SK-N-SH treated with all-trans-retinoic acid at 6 μM for 48 hours (cell line): ENCODE results near the gene ME3.
A peak's percentile ranks its signal among the peaks of the same experiment; 100 is the strongest.

ENCODE experiments used
- ATAC-seq: fragments of 200-7000 bp; cut with Tn5 transposase; 3 replicates; pipeline ENCODE4 v1.9.1; 2020; ENCODE audit warnings: mild to moderate bottlenecking, moderate library complexity
- ARNTL ChIP-seq: fragments of 450-650 bp; formaldehyde crosslinking; IDR thresholded peaks from 2 replicates; pipeline ENCODE4 v1.5.0; 2020; ENCODE audit warnings: low read depth, mild to moderate bottlenecking, moderate library complexity, borderline replicate concordance
- BACH2 ChIP-seq: fragments of 250-450 bp; sonication (Bioruptor Pico); IDR thresholded peaks from 2 replicates; pipeline ENCODE4 v1.9.0; 2021; ENCODE audit warnings: mild to moderate bottlenecking, borderline replicate concordance
- CREB5 ChIP-seq: fragments of 250-450 bp; sonication (Bioruptor Pico); IDR thresholded peaks from 2 replicates; pipeline ENCODE4 v1.5.1; 2020; ENCODE audit warnings: low read depth, mild to moderate bottlenecking, moderate library complexity
- CSDC2 ChIP-seq: fragments of 250-450 bp; sonication (Bioruptor Pico); IDR thresholded peaks from 2 replicates; pipeline ENCODE4 v1.5.0; 2020; ENCODE audit warnings: mild to moderate bottlenecking, moderate library complexity
- CSRNP3 ChIP-seq: fragments of 250-450 bp; sonication (Bioruptor Pico); IDR thresholded peaks from 2 replicates; pipeline ENCODE4 v1.5.1; 2021; ENCODE audit warnings: mild to moderate bottlenecking, moderate library complexity
- ESRRG ChIP-seq: fragments of 250-450 bp; sonication (Bioruptor Pico); IDR thresholded peaks from 2 replicates; pipeline ENCODE4 v1.6.1; 2021; ENCODE audit warnings: mild to moderate bottlenecking
- GLIS3 ChIP-seq: fragments of 250-450 bp; sonication (Bioruptor Pico); IDR thresholded peaks from 2 replicates; pipeline ENCODE4 v1.5.0; 2020; ENCODE audit warnings: mild to moderate bottlenecking, moderate library complexity
- ISL1 ChIP-seq: fragments of 250-450 bp; sonication (Bioruptor Pico); IDR thresholded peaks from 2 replicates; pipeline ENCODE4 v2.1.2; 2022; ENCODE audit warnings: mild to moderate bottlenecking, moderate library complexity
- OSR1 ChIP-seq: fragments of 250-450 bp; sonication (Bioruptor Pico); IDR thresholded peaks from 2 replicates; pipeline ENCODE4 v1.8.0; 2022; ENCODE audit warnings: moderate library complexity, mild to moderate bottlenecking, inconsistent platforms
- PATZ1 ChIP-seq: fragments of 250-450 bp; sonication (Bioruptor Pico); IDR thresholded peaks from 2 replicates; pipeline ENCODE4 v1.8.0; 2020; ENCODE audit warnings: mild to moderate bottlenecking, moderate library complexity, borderline replicate concordance
- POU6F1 ChIP-seq: fragments of 250-450 bp; sonication (Bioruptor Pico); IDR thresholded peaks from 2 replicates; pipeline ENCODE4 v1.8.0; 2021; ENCODE audit warnings: low read depth, mild to moderate bottlenecking, moderate library complexity, borderline replicate concordance
- PPARA ChIP-seq: fragments of 250-450 bp; sonication (Bioruptor Pico); IDR thresholded peaks from 2 replicates; pipeline ENCODE4 v1.5.0; 2020; ENCODE audit warnings: mild to moderate bottlenecking, borderline replicate concordance
- RARB ChIP-seq: fragments of 250-450 bp; sonication (Bioruptor Pico); IDR thresholded peaks from 2 replicates; pipeline ENCODE4 v1.8.0; 2021; ENCODE audit warnings: mild to moderate bottlenecking, moderate library complexity
- SNAI2 ChIP-seq: fragments of 250-450 bp; sonication (Bioruptor Pico); IDR thresholded peaks from 2 replicates; pipeline ENCODE4 v1.5.0; 2020; ENCODE audit warnings: mild to moderate bottlenecking, moderate library complexity
- TOX ChIP-seq: fragments of 250-450 bp; sonication (Bioruptor Pico); IDR thresholded peaks from 2 replicates; pipeline ENCODE4 v1.8.0; 2021; ENCODE audit warnings: mild to moderate bottlenecking, moderate library complexity, borderline replicate concordance
- TSHZ2 ChIP-seq: fragments of 250-450 bp; sonication (Bioruptor Pico); IDR thresholded peaks from 2 replicates; pipeline ENCODE4 v1.5.0; 2020; ENCODE audit warnings: mild to moderate bottlenecking, moderate library complexity
- ZC3H10 ChIP-seq: fragments of 250-450 bp; sonication (Bioruptor Pico); IDR thresholded peaks from 2 replicates; pipeline ENCODE4 v1.5.1; 2021; ENCODE audit warnings: mild to moderate bottlenecking, moderate library complexity
- ZFP3 ChIP-seq: fragments of 250-450 bp; sonication (Bioruptor Pico); IDR thresholded peaks from 2 replicates; pipeline ENCODE4 v1.5.0; 2020; ENCODE audit warnings: mild to moderate bottlenecking, moderate library complexity
- ZFP30 ChIP-seq: fragments of 450-650 bp; formaldehyde crosslinking; IDR thresholded peaks from 2 replicates; pipeline ENCODE4 v1.5.0; 2022; ENCODE audit warnings: mild to moderate bottlenecking, moderate library complexity
- ZNF565 ChIP-seq: fragments of 450-650 bp; formaldehyde crosslinking; conservative IDR thresholded peaks from 2 replicates; pipeline ENCODE4 v1.5.0; 2020; ENCODE audit warnings: low read depth, mild to moderate bottlenecking, moderate library complexity
- ZNF70 ChIP-seq: fragments of 450-650 bp; formaldehyde crosslinking; IDR thresholded peaks from 2 replicates; pipeline ENCODE4 v1.5.0; 2020; ENCODE audit warnings: mild to moderate bottlenecking, moderate library complexity
- ZNF8 ChIP-seq: fragments of 450-650 bp; formaldehyde crosslinking; IDR thresholded peaks from 2 replicates; pipeline ENCODE4 v1.5.0; 2020; ENCODE audit warnings: mild to moderate bottlenecking, moderate library complexity

ME3 gene

GRCh38 chr11:86627776-86628455 is 44.5 kb downstream of the ME3 start:
- TF ChIP-seq ZNF70 (CRISPR knock-in tag) (no peak), PATZ1 (CRISPR knock-in tag) (no peak)
- ATAC-seq, result peak; percentile 20

GRCh38 chr11:86625981-86626380 is 46.4 kb downstream of the ME3 start:
- TF ChIP-seq OSR1 (no peak), ISL1 (CRISPR knock-in tag) (no peak), ZFP3 (no peak), ZNF8 (CRISPR knock-in tag) (no peak), ZFP30 (CRISPR knock-in tag) (no peak), ESRRG (CRISPR knock-in tag) (no peak), PATZ1 (CRISPR knock-in tag) (no peak), CSDC2 (no peak), SNAI2 (no peak), ZC3H10 (CRISPR knock-in tag) (no peak), CSRNP3 (CRISPR knock-in tag) (no peak), ARNTL (CRISPR knock-in tag) (no peak), ZNF565 (CRISPR knock-in tag) (no peak)
- no peak for ATAC-seq

GRCh38 chr11:86625544-86625943 is 46.9 kb downstream of the ME3 start:
- ATAC-seq, result no peak

More at GRCh38 chr11:86625544-86625943, 46.9 kb downstream of the ME3 start:
- no peak for TF ChIP-seq ZNF565 (CRISPR knock-in tag)
- TF ChIP-seq ZNF8 (CRISPR knock-in tag), result no peak
- TF ChIP-seq POU6F1 (CRISPR knock-in tag), result no peak
- TF ChIP-seq ZNF70 (CRISPR knock-in tag), result no peak
- TF ChIP-seq TSHZ2 (CRISPR knock-in tag), result no peak
- TF ChIP-seq ZFP30 (CRISPR knock-in tag), result no peak
- TF ChIP-seq ZFP3, result no peak
- no peak for TF ChIP-seq OSR1
- TF ChIP-seq CSDC2, result no peak
- no peak for TF ChIP-seq TOX (CRISPR knock-in tag)
- TF ChIP-seq GLIS3 (CRISPR knock-in tag), result no peak
- no peak for TF ChIP-seq ZC3H10 (CRISPR knock-in tag)
- no peak for TF ChIP-seq CSRNP3 (CRISPR knock-in tag)
- TF ChIP-seq CREB5 (CRISPR knock-in tag), result no peak
- no peak for TF ChIP-seq RARB (CRISPR knock-in tag)
- no peak for TF ChIP-seq PATZ1 (CRISPR knock-in tag)
- no peak for TF ChIP-seq ESRRG (CRISPR knock-in tag)
- TF ChIP-seq PPARA (CRISPR knock-in tag), result no peak
- no peak for TF ChIP-seq ARNTL (CRISPR knock-in tag)
- TF ChIP-seq BACH2, result no peak
